Measurements from ENCODE around the gene ATP13A5.

ATP13A5 gene

GRCh38 chr3:193269343-193270028 is 109.1 kb downstream of the ATP13A5 start:
- no peak for DNase-seq (ENCODE audit: low read depth, low spot score)

GRCh38 chr3:193262707-193263106 is 115.8 kb downstream of the ATP13A5 start:
- no peak for DNase-seq (ENCODE audit: low read depth, low spot score)

GRCh38 chr3:193261970-193262369 is 116.6 kb downstream of the ATP13A5 start:
- no peak for DNase-seq (ENCODE audit: low read depth, low spot score)

- no peak for DNase-seq (ENCODE audit: low read depth, low spot score)
Measured at GRCh38 chr3:193253986-193254660, 124.4 kb downstream of the ATP13A5 start.

- DNase-seq (ENCODE audit: low read depth, low spot score): no peak
Measured at GRCh38 chr3:193250492-193250891, 128.1 kb downstream of the ATP13A5 start.

GRCh38 chr3:193248848-193249468 is 129.6 kb downstream of the ATP13A5 start:
- no peak for DNase-seq (ENCODE audit: low read depth, low spot score)

GRCh38 chr3:193243571-193243970 is 135.0 kb downstream of the ATP13A5 start:
- DNase-seq (ENCODE audit: low read depth, low spot score): no peak

GRCh38 chr3:193241716-193242115 is 136.8 kb downstream of the ATP13A5 start:
- no peak for DNase-seq (ENCODE audit: low read depth, low spot score)

GRCh38 chr3:193240850-193241706 is 137.5 kb downstream of the ATP13A5 start, which contains the start of gene PLAAT1:
Gene PLAAT1, plus strand, starts transcription at chr3:193241222. Its CDS starts 14,429 bp downstream, at chr3:193255651.
- no peak for DNase-seq (ENCODE audit: low read depth, low spot score)

GRCh38 chr3:193240436-193240849 is 138.1 kb downstream of the ATP13A5 start:
- no peak for DNase-seq (ENCODE audit: low read depth, low spot score)

GRCh38 chr3:193237030-193237429 is 141.5 kb downstream of the ATP13A5 start:
- DNase-seq (ENCODE audit: low read depth, low spot score): no peak

GRCh38 chr3:193236599-193236998 is 142.0 kb downstream of the ATP13A5 start:
- DNase-seq (ENCODE audit: low read depth, low spot score): no peak

- no peak for DNase-seq (ENCODE audit: low read depth, low spot score)
Measured at GRCh38 chr3:193231201-193231600, 147.4 kb downstream of the ATP13A5 start.

- no peak for DNase-seq (ENCODE audit: low read depth, low spot score)
Measured at GRCh38 chr3:193230610-193231009, 147.9 kb downstream of the ATP13A5 start.

GRCh38 chr3:193229851-193230420 is 148.6 kb downstream of the ATP13A5 start:
- no peak for DNase-seq (ENCODE audit: low read depth, low spot score)

GRCh38 chr3:193228206-193228605 is 150.3 kb downstream of the ATP13A5 start:
- DNase-seq (ENCODE audit: low read depth, low spot score): no peak

GRCh38 chr3:193225302-193226125 is 153.0 kb downstream of the ATP13A5 start:
- no peak for DNase-seq (ENCODE audit: low read depth, low spot score)

Data from activated naive CD8-positive, alpha-beta T cell treated with anti-CD3 and anti-CD28 coated beads, Interleukin-2, amount 50 U/mL, for 16 hours (primary cell).